Osteocyte (in vitro differentiated cells): ENCODE results near the gene SLF2. TPM values are rescaled to one million over a fixed set of nuclear protein-coding genes. Genes with fewer than 3 reads are reported as not detected.

Source experiments
- DNase-seq: peaks from one replicate; pipeline ENCODE4 v3.0.0; 2021; ENCODE audit warnings: mixed read lengths; ENCODE audit not compliant: unreplicated experiment; ENCODE audit errors: extremely low spot score
- H3K27ac Mint-ChIP-seq: one replicate; pipeline ENCODE4 v1.8.0; 2021; ENCODE audit warnings: mild to moderate bottlenecking, mixed read lengths; ENCODE audit not compliant: unreplicated experiment
- H3K27me3 Mint-ChIP-seq: one replicate; pipeline ENCODE4 v1.8.0; 2021; ENCODE audit warnings: mixed read lengths; ENCODE audit not compliant: unreplicated experiment
- H3K36me3 Mint-ChIP-seq: one replicate; pipeline ENCODE4 v1.8.0; 2021; ENCODE audit warnings: mixed read lengths; ENCODE audit not compliant: unreplicated experiment
- H3K4me1 Mint-ChIP-seq: one replicate; pipeline ENCODE4 v1.8.0; 2021; ENCODE audit warnings: mixed read lengths; ENCODE audit not compliant: unreplicated experiment
- H3K4me3 Mint-ChIP-seq: one replicate; pipeline ENCODE4 v1.8.0; 2021; ENCODE audit warnings: mild to moderate bottlenecking, moderate library complexity, mixed read lengths; ENCODE audit not compliant: unreplicated experiment
- H3K9me3 Mint-ChIP-seq: one replicate; pipeline ENCODE4 v1.8.0; 2021; ENCODE audit warnings: mixed read lengths; ENCODE audit not compliant: unreplicated experiment
- microRNA-seq: library from miRNA; unstranded; fragments of <30 nt; microRNA quantifications from one replicate; pipeline ENCODE4 v1.1.0, GENCODE V29; 2020; ENCODE audit not compliant: unreplicated experiment
- total RNA-seq: library from RNA; stranded (reverse); gene quantifications from 2 replicates; pipeline ENCODE4 v1.2.1, GENCODE V29; 2021
- TF ChIP-seq, protein P1 (sequence below): fragments of 200-600 bp; sonication (generic); IDR thresholded peaks from 2 replicates; pipeline ENCODE4 v1.5.0; 2021; ENCODE audit warnings: antibody characterized with exemption, mild to moderate bottlenecking, moderate library complexity

SLF2 gene
- total RNA-seq, 1 donor from 2014 or later, result 28.3 TPM

DNA sequence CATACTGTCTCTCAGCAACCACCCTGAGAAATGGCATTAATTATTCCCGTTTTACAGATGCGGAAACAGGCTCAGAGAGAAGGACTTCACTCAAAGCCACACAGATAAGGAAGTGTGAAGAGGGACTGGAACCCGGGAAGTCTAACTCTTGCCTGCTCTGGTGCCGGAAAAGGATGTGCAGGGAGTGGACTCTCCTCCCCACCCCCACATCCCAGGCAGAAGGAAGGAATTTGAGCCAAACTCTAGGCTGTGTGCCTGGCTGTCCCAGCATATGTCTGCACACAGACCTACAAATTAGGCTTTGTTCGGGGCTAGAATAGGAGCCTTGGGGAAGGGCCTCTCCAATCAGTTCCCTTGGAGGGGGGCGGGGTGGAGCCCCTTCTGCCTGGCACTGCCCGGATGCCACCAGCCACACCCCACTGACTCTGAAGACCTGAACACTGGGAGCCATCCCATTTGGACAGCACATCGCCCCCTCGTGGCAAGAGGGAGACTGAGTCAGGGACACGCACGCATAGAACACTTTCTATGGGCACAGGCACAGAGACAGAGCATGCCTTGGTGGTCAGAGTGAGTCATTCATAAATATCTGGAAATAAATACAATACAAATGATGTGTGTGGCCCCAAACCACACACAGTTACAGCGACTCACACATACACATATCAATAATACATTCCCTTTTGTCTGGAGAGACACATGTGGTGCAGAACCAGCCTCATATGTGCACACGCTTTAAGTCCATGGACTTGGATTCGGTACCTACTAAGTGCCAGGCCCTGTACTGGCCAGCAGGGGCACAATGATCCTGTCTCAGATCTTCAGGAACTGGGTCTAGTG lies 100.0 kb downstream of the SLF2 start:
- H3K9me3 Mint-ChIP-seq, result no peaks in the 10 kb centered on the region
- H3K27ac Mint-ChIP-seq, result peak overlapping the region; percentile 89
- TF ChIP-seq, protein P1, sequence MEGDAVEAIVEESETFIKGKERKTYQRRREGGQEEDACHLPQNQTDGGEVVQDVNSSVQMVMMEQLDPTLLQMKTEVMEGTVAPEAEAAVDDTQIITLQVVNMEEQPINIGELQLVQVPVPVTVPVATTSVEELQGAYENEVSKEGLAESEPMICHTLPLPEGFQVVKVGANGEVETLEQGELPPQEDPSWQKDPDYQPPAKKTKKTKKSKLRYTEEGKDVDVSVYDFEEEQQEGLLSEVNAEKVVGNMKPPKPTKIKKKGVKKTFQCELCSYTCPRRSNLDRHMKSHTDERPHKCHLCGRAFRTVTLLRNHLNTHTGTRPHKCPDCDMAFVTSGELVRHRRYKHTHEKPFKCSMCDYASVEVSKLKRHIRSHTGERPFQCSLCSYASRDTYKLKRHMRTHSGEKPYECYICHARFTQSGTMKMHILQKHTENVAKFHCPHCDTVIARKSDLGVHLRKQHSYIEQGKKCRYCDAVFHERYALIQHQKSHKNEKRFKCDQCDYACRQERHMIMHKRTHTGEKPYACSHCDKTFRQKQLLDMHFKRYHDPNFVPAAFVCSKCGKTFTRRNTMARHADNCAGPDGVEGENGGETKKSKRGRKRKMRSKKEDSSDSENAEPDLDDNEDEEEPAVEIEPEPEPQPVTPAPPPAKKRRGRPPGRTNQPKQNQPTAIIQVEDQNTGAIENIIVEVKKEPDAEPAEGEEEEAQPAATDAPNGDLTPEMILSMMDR, result peak; percentile 99
- H3K27me3 Mint-ChIP-seq, result no peaks in the 10 kb centered on the region
- H3K36me3 Mint-ChIP-seq, result no peaks in the 10 kb centered on the region
- H3K4me3 Mint-ChIP-seq, result no peak overlapping the region
- peak; percentile 97 for DNase-seq
- H3K4me1 Mint-ChIP-seq, result peaks cover 26% of the 10 kb centered on the region

DNA sequence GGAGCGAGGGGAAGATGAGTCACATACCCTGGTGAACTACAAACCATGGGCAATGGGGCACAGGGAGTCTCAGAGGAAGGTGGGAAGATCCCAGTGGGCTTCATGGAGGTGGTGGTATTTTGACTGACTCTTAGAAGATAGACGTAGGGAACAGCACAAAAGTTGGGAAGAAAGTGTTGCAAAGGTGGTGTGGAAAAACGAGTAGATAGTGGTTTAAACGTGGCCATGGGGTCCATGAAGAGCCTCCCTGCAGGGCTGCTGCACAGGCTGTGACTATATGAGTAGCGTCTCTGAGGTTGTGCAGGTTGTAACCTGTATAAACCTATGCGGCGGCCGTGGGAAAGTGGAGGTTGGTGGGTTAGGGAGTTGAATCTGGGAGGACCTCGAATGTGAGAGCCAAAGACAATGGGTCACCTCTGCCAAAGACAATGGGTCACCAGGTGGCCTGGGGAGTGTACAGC lies 100.6 kb downstream of the SLF2 start:
- no peaks in the 10 kb centered on the region for H3K36me3 Mint-ChIP-seq
- no peaks in the 10 kb centered on the region for H3K9me3 Mint-ChIP-seq
- TF ChIP-seq, protein P1, result no peak
- peaks cover 27% of the 10 kb centered on the region for H3K4me1 Mint-ChIP-seq
- no peaks in the 10 kb centered on the region for H3K27me3 Mint-ChIP-seq
- H3K27ac Mint-ChIP-seq, result peak overlapping the region; percentile 89
- no peak overlapping the region for H3K4me3 Mint-ChIP-seq
- DNase-seq, result no peak

DNA sequence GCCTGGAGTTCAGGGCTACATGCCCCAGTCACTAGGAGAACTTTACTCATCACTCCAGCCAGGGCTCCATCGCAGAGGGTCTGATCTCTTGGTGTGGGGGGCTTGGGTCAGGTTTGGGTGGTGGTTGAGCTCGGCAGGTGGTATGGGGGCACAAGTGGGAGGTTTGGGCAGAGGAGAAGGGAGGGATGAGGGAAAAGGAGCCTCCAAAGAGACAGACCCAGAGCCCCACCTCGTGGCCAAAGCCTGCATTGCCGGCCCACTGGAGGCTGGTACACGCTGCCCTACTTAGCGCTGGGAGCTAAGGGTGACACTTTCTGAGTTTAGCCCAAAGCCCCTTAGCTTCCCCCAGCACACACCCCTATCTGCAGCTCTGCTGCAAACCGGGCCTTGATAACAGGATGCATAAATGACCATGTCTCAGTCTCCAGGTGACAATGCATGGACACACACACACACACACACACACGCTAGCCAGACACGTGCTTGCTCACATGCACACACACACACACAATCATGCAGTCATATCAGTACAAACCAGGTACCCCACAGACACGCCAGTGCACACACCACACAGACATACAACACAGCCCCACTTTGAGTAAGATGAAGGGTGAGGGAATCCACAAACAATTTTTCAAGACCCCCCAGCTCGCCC lies 101.6 kb downstream of the SLF2 start:
- Mint-ChIP-seq H3K9me3 (no peaks in the 10 kb centered on the region), H3K27ac (peak overlapping the region; percentile 71), H3K4me3 (no peak overlapping the region), H3K27me3 (no peaks in the 10 kb centered on the region), H3K36me3 (no peaks in the 10 kb centered on the region), H3K4me1 (peaks cover 32% of the 10 kb centered on the region)
- TF ChIP-seq, protein P1, result peak; percentile 85
- DNase-seq, result peak; percentile 94

Small RNAs within 50 kb of the gene (microRNA-seq; reads per million reads assigned to microRNA genes)
- not detected for gene MIR608

Other genes starting within 250 kb of the SLF2 start
- 0.30 and 1.4 TPM in 2 replicates for gene PAX2, start 167.4 kb upstream of the SLF2 start, total RNA-seq
- gene SEMA4G, start 56.5 kb downstream of the SLF2 start, total RNA-seq, result 6.3 and 7.1 TPM in 2 replicates
- 70.5 and 81.6 TPM in 2 replicates for gene MRPL43, start 74.5 kb downstream of the SLF2 start, total RNA-seq
- gene TWNK, start 74.6 kb downstream of the SLF2 start, total RNA-seq, result 7.1 and 7.7 TPM in 2 replicates
- 69.9 and 72.1 TPM in 2 replicates for gene LZTS2, start 86.8 kb downstream of the SLF2 start, total RNA-seq
- 1.9 and 2.1 TPM in 2 replicates for gene PDZD7, start 118.2 kb downstream of the SLF2 start, total RNA-seq
- 78.3 and 81.0 TPM in 2 replicates for gene SFXN3, start 118.3 kb downstream of the SLF2 start, total RNA-seq
- 43.0 and 49.0 TPM in 2 replicates for gene KAZALD1, start 149.0 kb downstream of the SLF2 start, total RNA-seq
- gene TLX1, start 218.3 kb downstream of the SLF2 start, total RNA-seq, result not detected in 2 replicates